K562 (cell line): Measurements from ENCODE around the gene GP1BB. TPM values are rescaled to one million over a fixed set of nuclear protein-coding genes. Genes with fewer than 3 reads are reported as not detected.

ENCODE experiments used
- AFF1 ChIP-seq, 2 experiments: fragments of 450-650 bp; IDR thresholded peaks; 2 replicates each; pipeline ENCODE4 v1.6.1; 2018; ENCODE audit warnings: mild to moderate bottlenecking in 2 of 2, low read depth in 1 of 2; ENCODE audit not compliant: partially characterized antibody in 2 of 2
- E2F1 ChIP-seq: sonication (generic); formaldehyde crosslinking; IDR thresholded peaks from 2 replicates; pipeline ENCODE4 v1.8.1; 2023; ENCODE audit warnings: mild to moderate bottlenecking, missing genetic modification reagents, moderate library complexity
- ELF2 ChIP-seq: fragments of 250-450 bp; sonication (Bioruptor Pico); IDR thresholded peaks from 2 replicates; pipeline ENCODE4 v1.5.0; 2021; ENCODE audit warnings: mild to moderate bottlenecking
- EP400 ChIP-seq: fragments of 450-650 bp; IDR thresholded peaks from 2 replicates; pipeline ENCODE4 v1.6.1; 2017; ENCODE audit warnings: antibody characterized with exemption, mild to moderate bottlenecking, moderate library complexity
- GABPB2 ChIP-seq: fragments of 250-450 bp; sonication (Bioruptor Pico); conservative IDR thresholded peaks from 2 replicates; pipeline ENCODE4 v1.5.1; 2021; ENCODE audit warnings: mild to moderate bottlenecking
- HDAC6 ChIP-seq: IDR thresholded peaks from 2 replicates; pipeline ENCODE4 v1.6.1; 2012; ENCODE audit warnings: low read depth, mild to moderate bottlenecking, control low read depth, inconsistent platforms, low read length, moderate library complexity
- HDAC8 ChIP-seq: fragments of 450-650 bp; IDR thresholded peaks from 2 replicates; pipeline ENCODE4 v1.6.1; 2016; ENCODE audit warnings: mild to moderate bottlenecking, missing genetic modification characterization, moderate library complexity, missing compliant biosample characterization
- HDGF ChIP-seq: fragments of 450-650 bp; IDR thresholded peaks from 2 replicates; pipeline ENCODE4 v1.6.1; 2016
- LCOR ChIP-seq: sonication (generic); formaldehyde crosslinking; IDR thresholded peaks from 2 replicates; pipeline ENCODE4 v1.8.0; 2022; ENCODE audit warnings: mild to moderate bottlenecking, missing genetic modification reagents
- MEIS2 ChIP-seq: fragments of 450-650 bp; IDR thresholded peaks from 2 replicates; pipeline ENCODE4 v1.6.1; 2014; ENCODE audit warnings: mild to moderate bottlenecking; ENCODE audit not compliant: partially characterized antibody
- PBX2 ChIP-seq, 2 experiments: IDR thresholded peaks in 1 of 2; conservative IDR thresholded peaks in 1 of 2; 2 replicates each; pipeline ENCODE4 v1.6.1; 2016; ENCODE audit warnings: low read depth in 2 of 2, mild to moderate bottlenecking in 1 of 2, missing compliant biosample characterization in 1 of 2, missing genetic modification characterization in 1 of 2, moderate library complexity in 1 of 2
- RB1 ChIP-seq: fragments of 450-650 bp; IDR thresholded peaks from 2 replicates; pipeline ENCODE4 v1.6.1; 2017; ENCODE audit warnings: low read depth, mild to moderate bottlenecking
- SREBF1 ChIP-seq: fragments of 150-350 bp; IDR thresholded peaks from 2 replicates; pipeline ENCODE4 v1.6.1; 2014; ENCODE audit warnings: antibody characterized with exemption, low read depth, low read length, borderline replicate concordance
- SRSF7 ChIP-seq: fragments of 200-400 bp; formaldehyde crosslinking; optimal IDR thresholded peaks from 2 replicates; pipeline ENCODE3; 2017; ENCODE audit warnings: mild to moderate bottlenecking, low read depth, low read length
- TAF15 ChIP-seq: fragments of 200-400 bp; formaldehyde crosslinking; IDR thresholded peaks from 2 replicates; pipeline ENCODE4 v1.6.1; 2017; ENCODE audit warnings: mild to moderate bottlenecking, low read depth, low read length, moderate library complexity
- WHSC1 ChIP-seq: IDR thresholded peaks from one replicate; pipeline ENCODE4 v1.6.1; 2012; ENCODE audit warnings: low read length, control low read depth, inconsistent platforms
- ZBTB7A ChIP-seq: IDR thresholded peaks from 2 replicates; pipeline ENCODE4 v1.6.1; 2011; ENCODE audit warnings: low read depth, mild to moderate bottlenecking, low read length, moderate library complexity, borderline replicate concordance; ENCODE audit not compliant: control insufficient read depth
- ZFP30 ChIP-seq: fragments of 250-450 bp; sonication (Bioruptor Pico); IDR thresholded peaks from 2 replicates; pipeline ENCODE4 v1.8.0; 2022; ENCODE audit warnings: moderate library complexity, mild to moderate bottlenecking, inconsistent platforms, borderline replicate concordance
- ZNF764 ChIP-seq: fragments of 250-450 bp; sonication (Bioruptor Pico); IDR thresholded peaks from 2 replicates; pipeline ENCODE4 v1.4.0; 2020; ENCODE audit warnings: low read depth, mild to moderate bottlenecking, moderate library complexity
- polyA plus RNA-seq, 8 experiments: library from polyadenylated mRNA; depleted of rRNA in 4 of 8; stranded (reverse) in 5 of 8; unstranded in 3 of 8; fragments of >200 nt; fragmentation: Nextera tagmentation in 2 of 8; fragmentation: Illumina TruSeq in 1 of 8; extraction: Ambion mirVana in 2 of 8; extraction: Trizol in 1 of 8; gene quantifications; 2 replicates each; pipeline versions ENCODE4 v1.2.1 to v1.2.3, GENCODE V29; 2011 to 2014; ENCODE audit warnings: inconsistent platforms in 1 of 8, missing spikeins in 1 of 8
- total RNA-seq, 7 experiments: library from RNA; depleted of rRNA in 6 of 7; stranded (reverse); fragments of >200 nt in 6 of 7; fragmentation: Illumina TruSeq in 2 of 7; extraction: Trizol in 2 of 7; gene quantifications; 2 replicates each; pipeline versions ENCODE4 v1.2.1 to v1.2.3, GENCODE V29; 2011 to 2021; ENCODE audit warnings: low replicate concordance in 1 of 7

Gene GP1BB
- total and polyA plus RNA-seq, 9 of the 15 experiments (the other 6 are each of a cell fraction or from before 2014, with no cell fraction given): 0.69 to 162 (median 2.8) TPM

GRCh38 chr22:19757140-19757984 is 34.0 kb downstream of the GP1BB start (continued):
- no peak for TF ChIP-seq GABPB2
- TF ChIP-seq WHSC1: peak; percentile 78
- peak; percentile 36; the same call in 1 of the 2 replicates for TF ChIP-seq RB1
- peak; percentile 43; the same call in 1 of the 2 replicates for TF ChIP-seq ELF2 (CRISPR knock-in tag)
- no peak for TF ChIP-seq EP400
- TF ChIP-seq HDGF: no peak
- TF ChIP-seq SREBF1: peak; percentile 27; the same call in 1 of the 2 replicates
- peak; percentile 40; the same call in 1 of the 2 replicates for TF ChIP-seq ZNF764 (CRISPR knock-in tag)
- TF ChIP-seq PBX2 (CRISPR knock-in tag; IDR thresholded peaks at IDR 0.05; ENCODE audit: low read depth): no peak
- TF ChIP-seq PBX2 (tag; conservative IDR thresholded peaks at IDR 0.05; ENCODE audit: low read depth): peak; percentile 76
- TF ChIP-seq ZFP30 (CRISPR knock-in tag): no peak
- no peak for TF ChIP-seq LCOR (CRISPR knock-in tag)
- TF ChIP-seq E2F1 (CRISPR knock-in tag): no peak
- TF ChIP-seq TAF15: peak; percentile 53; the same call in 1 of the 2 replicates
- peak; percentile 90 for TF ChIP-seq MEIS2
- TF ChIP-seq SRSF7: no peak
- TF ChIP-seq AFF1 (IDR thresholded peaks at IDR 0.05; ENCODE audit: low read depth in 1 of 2, partially characterized antibody in 2 of 2): peak in 1 of 2 experiments; percentile 19
- TF ChIP-seq ZBTB7A: 0 out of 2 replicates have a peak, but pooled peaks have one; percentile 51
- 0 out of 2 replicates have a peak, but pooled peaks have one; percentile 29 for TF ChIP-seq HDAC8 (tag)
- TF ChIP-seq HDAC6: 0 out of 2 replicates have a peak, but pooled peaks have one; percentile 38
